Thoracic aorta (tissue), 2 donors: ENCODE results near the gene OR13H1. TPM values are rescaled to one million over a fixed set of nuclear protein-coding genes. Genes with fewer than 3 reads are reported as not detected.
"Not testable (repeated sequence)": the region's sequence is repeated elsewhere in the genome, so short reads cannot be mapped to it uniquely, and the experiment has no call there.

Experiments used
- ATAC-seq: fragments of 150-250 bp; one replicate; pipeline ENCODE4 v1.8.0; 2017; ENCODE audit warnings: low read depth; ENCODE audit not compliant: insufficient number of reproducible peaks, low FRiP score
- DNase-seq: peaks from one replicate; pipeline ENCODE4 v3.0.0-alpha.2; 2020; ENCODE audit warnings: low spot score
- H3K27ac ChIP-seq, 2 donors: fragments of 200-600 bp; sonication (generic); 1 replicate in 1 of 2; 2 replicates in 1 of 2; pipeline ENCODE4 v1.5.1; 2016; ENCODE audit warnings: mild to moderate bottlenecking in 2 of 2, moderate library complexity in 2 of 2
- H3K27me3 ChIP-seq: fragments of 200-600 bp; sonication (generic); replicated peaks from 2 replicates; pipeline ENCODE4 v1.6.0; 2016; ENCODE audit warnings: mild to moderate bottlenecking; ENCODE audit not compliant: insufficient read depth
- H3K36me3 ChIP-seq: fragments of 200-600 bp; sonication (generic); one replicate; pipeline ENCODE4 v1.5.1; 2016
- H3K4me1 ChIP-seq, 2 donors: fragments of 200-600 bp; sonication (generic); 1 replicate in 1 of 2; 2 replicates in 1 of 2; pipeline versions ENCODE4 v1.5.1 to v1.6.0; 2016; ENCODE audit warnings: low read depth in 2 of 2, mild to moderate bottlenecking in 1 of 2; ENCODE audit not compliant: control insufficient read depth in 1 of 2
- H3K4me3 ChIP-seq: fragments of 200-600 bp; sonication (generic); 2 replicates; pipeline ENCODE4 v1.5.1; 2016; ENCODE audit warnings: mild to moderate bottlenecking
- H3K9me3 ChIP-seq: fragments of 200-600 bp; sonication (generic); 2 replicates; pipeline ENCODE4 v1.5.1; 2016
- total RNA-seq, 2 donors: library from RNA; depleted of rRNA; stranded (reverse); fragments of >200 nt; gene quantifications; one replicate each; pipeline versions ENCODE4 v1.1.0 to v1.2.3, GENCODE V29; 2016
- TF ChIP-seq, protein P1 (sequence below): fragments of 200-600 bp; sonication (generic); IDR thresholded peaks from one replicate; pipeline ENCODE4 v1.5.1; 2019; ENCODE audit warnings: antibody characterized with exemption

Gene OR13H1, protein sequence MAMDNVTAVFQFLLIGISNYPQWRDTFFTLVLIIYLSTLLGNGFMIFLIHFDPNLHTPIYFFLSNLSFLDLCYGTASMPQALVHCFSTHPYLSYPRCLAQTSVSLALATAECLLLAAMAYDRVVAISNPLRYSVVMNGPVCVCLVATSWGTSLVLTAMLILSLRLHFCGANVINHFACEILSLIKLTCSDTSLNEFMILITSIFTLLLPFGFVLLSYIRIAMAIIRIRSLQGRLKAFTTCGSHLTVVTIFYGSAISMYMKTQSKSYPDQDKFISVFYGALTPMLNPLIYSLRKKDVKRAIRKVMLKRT
- not detected for total RNA-seq

DNA sequence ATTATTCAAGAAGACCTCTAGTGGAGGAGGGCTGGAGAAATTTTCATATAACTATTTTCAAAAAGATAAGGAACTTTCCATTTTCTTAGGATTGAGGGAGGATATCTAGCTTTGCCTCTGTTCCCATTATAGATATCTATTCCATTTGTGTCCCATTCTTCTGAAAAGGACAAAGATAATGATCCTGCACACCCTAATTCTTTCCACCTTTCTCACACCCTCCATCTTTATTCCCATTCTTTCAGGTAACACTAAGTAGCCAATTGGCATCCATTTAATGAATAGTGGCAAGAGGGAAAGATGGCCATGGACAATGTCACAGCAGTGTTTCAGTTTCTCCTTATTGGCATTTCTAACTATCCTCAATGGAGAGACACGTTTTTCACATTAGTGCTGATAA lies at the start of gene OR13H1:
OR13H1 (plus strand) TSS at position 301 of the 400 bp plus-strand sequence; CDS start at position 301, 0 bp downstream.
- H3K27ac ChIP-seq, result no peak within 1 kb of the TSS
- H3K36me3 ChIP-seq, result no peaks in the 10 kb centered on the region
- H3K9me3 ChIP-seq, result no peaks in the 10 kb centered on the region
- no peak for DNase-seq
- H3K4me3 ChIP-seq, result no peak within 1 kb of the TSS
- TF ChIP-seq, protein P1, sequence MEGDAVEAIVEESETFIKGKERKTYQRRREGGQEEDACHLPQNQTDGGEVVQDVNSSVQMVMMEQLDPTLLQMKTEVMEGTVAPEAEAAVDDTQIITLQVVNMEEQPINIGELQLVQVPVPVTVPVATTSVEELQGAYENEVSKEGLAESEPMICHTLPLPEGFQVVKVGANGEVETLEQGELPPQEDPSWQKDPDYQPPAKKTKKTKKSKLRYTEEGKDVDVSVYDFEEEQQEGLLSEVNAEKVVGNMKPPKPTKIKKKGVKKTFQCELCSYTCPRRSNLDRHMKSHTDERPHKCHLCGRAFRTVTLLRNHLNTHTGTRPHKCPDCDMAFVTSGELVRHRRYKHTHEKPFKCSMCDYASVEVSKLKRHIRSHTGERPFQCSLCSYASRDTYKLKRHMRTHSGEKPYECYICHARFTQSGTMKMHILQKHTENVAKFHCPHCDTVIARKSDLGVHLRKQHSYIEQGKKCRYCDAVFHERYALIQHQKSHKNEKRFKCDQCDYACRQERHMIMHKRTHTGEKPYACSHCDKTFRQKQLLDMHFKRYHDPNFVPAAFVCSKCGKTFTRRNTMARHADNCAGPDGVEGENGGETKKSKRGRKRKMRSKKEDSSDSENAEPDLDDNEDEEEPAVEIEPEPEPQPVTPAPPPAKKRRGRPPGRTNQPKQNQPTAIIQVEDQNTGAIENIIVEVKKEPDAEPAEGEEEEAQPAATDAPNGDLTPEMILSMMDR, result no peak
- no peaks in the 10 kb centered on the region for H3K27me3 ChIP-seq
- no peak for ATAC-seq
- H3K4me1 ChIP-seq, result no peaks in the 10 kb centered on the region

DNA sequence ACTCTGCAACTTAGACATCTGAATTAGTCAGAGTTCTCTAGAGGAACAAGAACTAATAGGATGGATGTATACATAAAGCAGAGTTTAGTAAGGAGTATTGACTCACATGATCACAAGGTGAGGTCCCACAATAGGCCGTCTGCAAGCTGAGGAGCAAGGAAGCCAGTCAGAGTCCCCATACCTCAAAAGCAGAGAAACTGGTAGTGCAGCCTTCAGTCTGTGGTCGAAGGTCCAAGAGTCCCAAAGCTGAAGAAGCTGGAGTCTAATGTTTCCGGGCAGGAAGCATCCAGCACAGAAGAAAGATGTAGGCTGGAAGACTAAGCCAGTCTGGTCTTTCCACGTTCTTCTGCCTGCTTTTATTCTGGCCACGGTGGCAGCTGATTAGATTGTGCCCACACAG lies 42.3 kb upstream of the OR13H1 start:
- H3K4me3 ChIP-seq, ATAC-seq, H3K27me3 ChIP-seq, H3K9me3 ChIP-seq, H3K4me1 ChIP-seq, H3K36me3 ChIP-seq, H3K27ac ChIP-seq, DNase-seq: not testable (repeated sequence)

DNA sequence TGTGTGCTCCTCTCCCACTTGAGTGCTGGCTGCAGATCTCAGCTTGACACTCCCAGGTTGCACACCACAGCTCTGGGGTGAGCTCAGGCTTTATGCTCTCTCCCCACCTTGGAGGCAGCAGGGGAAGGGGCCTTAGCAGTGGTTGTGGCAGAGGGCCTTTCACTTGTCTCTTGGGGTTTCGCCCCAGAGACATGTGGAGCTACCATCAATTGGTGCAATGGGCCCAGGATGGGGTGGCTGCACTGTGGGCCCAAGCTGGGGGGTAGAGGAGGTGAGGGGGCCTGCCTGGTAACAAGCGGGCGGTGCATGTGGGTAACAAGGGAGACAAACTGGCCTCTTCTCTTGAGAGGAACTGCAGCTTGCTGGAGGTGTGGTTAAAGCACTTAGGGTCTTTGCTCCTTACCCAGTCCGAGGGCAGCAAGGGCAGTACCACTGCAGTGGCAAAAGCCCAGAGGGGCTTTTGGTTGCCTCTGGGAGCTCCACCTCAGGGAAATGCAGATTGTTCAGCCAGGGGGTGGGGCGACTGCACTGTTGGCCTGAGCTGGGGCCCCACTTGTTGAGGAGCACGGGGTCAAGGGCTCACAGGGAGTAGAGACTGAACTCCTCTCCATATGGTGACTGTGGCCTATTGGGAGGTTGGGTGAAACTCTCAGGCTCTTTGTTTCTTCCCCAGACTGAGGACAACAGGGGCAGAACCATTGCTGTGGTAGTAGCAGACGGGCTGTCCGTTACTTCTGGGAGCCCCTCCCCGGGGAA lies 30.5 kb upstream of the OR13H1 start:
- Histone ChIP-seq H3K36me3 (no peaks in the 10 kb centered on the region), H3K9me3 (no peaks in the 10 kb centered on the region), H3K4me3 (no peak overlapping the region), H3K4me1 (no peaks in the 10 kb centered on the region), H3K27ac (no peak overlapping the region), H3K27me3 (no peaks in the 10 kb centered on the region)
- ATAC-seq (no peak), DNase-seq (no peak)
- TF ChIP-seq, protein P1, result no peak

DNA sequence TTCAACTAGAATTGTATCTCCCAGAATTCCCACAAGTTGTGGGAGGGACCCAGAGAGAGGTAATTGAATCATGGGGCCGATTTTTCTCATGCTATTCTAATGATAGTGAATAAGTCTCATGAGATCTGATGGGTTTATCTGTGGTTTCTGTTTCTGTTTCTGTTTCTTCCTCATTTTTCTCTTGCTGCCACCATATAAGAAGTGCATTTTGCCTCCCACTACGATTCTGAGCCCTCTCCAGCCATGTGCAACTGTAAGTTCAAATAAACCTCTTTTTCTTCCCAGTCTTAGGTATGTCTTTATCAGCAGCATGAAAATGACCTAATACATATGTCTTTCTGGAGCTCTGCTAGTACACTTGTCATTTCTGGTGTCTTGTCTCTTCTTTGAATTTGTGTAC lies 22.1 kb upstream of the OR13H1 start:
- H3K27ac ChIP-seq, result no peak overlapping the region
- H3K27me3 ChIP-seq, result no peaks in the 10 kb centered on the region
- H3K4me3 ChIP-seq, result no peak overlapping the region
- ATAC-seq, result no peak
- no peak for DNase-seq
- H3K4me1 ChIP-seq, result no peaks in the 10 kb centered on the region
- H3K9me3 ChIP-seq, result no peaks in the 10 kb centered on the region
- no peaks in the 10 kb centered on the region for H3K36me3 ChIP-seq
- TF ChIP-seq, protein P1, result no peak

DNA sequence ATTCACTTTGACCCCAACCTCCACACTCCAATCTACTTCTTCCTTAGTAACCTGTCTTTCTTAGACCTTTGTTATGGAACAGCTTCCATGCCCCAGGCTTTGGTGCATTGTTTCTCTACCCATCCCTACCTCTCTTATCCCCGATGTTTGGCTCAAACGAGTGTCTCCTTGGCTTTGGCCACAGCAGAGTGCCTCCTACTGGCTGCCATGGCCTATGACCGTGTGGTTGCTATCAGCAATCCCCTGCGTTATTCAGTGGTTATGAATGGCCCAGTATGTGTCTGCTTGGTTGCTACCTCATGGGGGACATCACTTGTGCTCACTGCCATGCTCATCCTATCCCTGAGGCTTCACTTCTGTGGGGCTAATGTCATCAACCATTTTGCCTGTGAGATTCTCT lies 344 bp downstream of the OR13H1 start:
- Histone ChIP-seq H3K4me1 (no peaks in the 10 kb centered on the region), H3K27ac (no peak overlapping the region), H3K9me3 (no peaks in the 10 kb centered on the region), H3K36me3 (no peaks in the 10 kb centered on the region), H3K27me3 (no peaks in the 10 kb centered on the region), H3K4me3 (no peak overlapping the region)
- DNase-seq (no peak), ATAC-seq (no peak)
- TF ChIP-seq, protein P1, result no peak
